ENCODE measurements around the gene NPEPL1. TPM values are rescaled to one million over a fixed set of nuclear protein-coding genes. Genes with fewer than 3 reads are reported as not detected.

The NPEPL1 gene
- polyA plus RNA-seq, 2 of the 4 experiments (the other 2 are of a cell fraction): 8.6 to 34.6 TPM

- DNase-seq (ENCODE audit: low read depth in 1 of 2, low spot score in 1 of 2) (no peak), FAIRE-seq (no peak), ATAC-seq (no peak)
- TF ChIP-seq TP53 (CRISPR knock-in tag; IDR thresholded peaks at IDR 0.05) (no peak), SMC3 (IDR thresholded peaks at IDR 0.05) (no peak), RCOR1 (IDR thresholded peaks at IDR 0.05; ENCODE audit: low read depth, low read length) (no peak), NFE2L2 (conservative IDR thresholded peaks at IDR 0.05; ENCODE audit: low read length) (no peak), ZNF302 (CRISPR knock-in tag; IDR thresholded peaks at IDR 0.05) (no peak), HOXB5 (CRISPR knock-in tag; IDR thresholded peaks at IDR 0.05) (no peak), MAFK (IDR thresholded peaks at IDR 0.05; ENCODE audit: partially characterized antibody) (no peak), ESRRA (IDR thresholded peaks at IDR 0.05; ENCODE audit: borderline replicate concordance, low read length) (no peak), ZC3H11A (IDR thresholded peaks at IDR 0.05) (no peak), EP300 (IDR thresholded peaks at IDR 0.05) (no peak), FOSL2 (IDR thresholded peaks at IDR 0.05) (no peak), FOSL2 (CRISPR knock-in tag; IDR thresholded peaks at IDR 0.05) (no peak), JUNB (IDR thresholded peaks at IDR 0.05) (no peak), JUN (IDR thresholded peaks at IDR 0.05) (no peak)
- no peak overlapping the region for H3K4me3 ChIP-seq
- ChIA-PET POLR2A (interaction anchor here (0.7 kb wide), 1 partner anchor 383 kb away, joined by 3 read pairs; no protein-coding TSS in a partner anchor), CTCF (interaction anchor here (1.0 to 1.6 kb wide), 3 partner anchors 15 to 418 kb away, joined by 3 to 5 read pairs (median 3); no protein-coding TSS in a partner anchor)
- WGBS (ENCODE audit: missing lambda C conversion rate): 88% methylated on average over 6 of the region's 6 CpGs
- H3K4me2 ChIP-seq: no peak overlapping the region
- H3K4me1 ChIP-seq: peaks cover 33% of the 10 kb centered on the region; the same call in 2 of the 3 replicates
- H3K27ac ChIP-seq: no peak overlapping the region
- no peaks in the 10 kb centered on the region for H3K9me3 ChIP-seq
Observed at GRCh38 chr20:58655328-58656107, 37.1 kb upstream of the NPEPL1 start.

GRCh38 chr20:58656831-58657230 is 35.8 kb upstream of the NPEPL1 start:
- FAIRE-seq (no peak), ATAC-seq (no peak), DNase-seq (ENCODE audit: low read depth in 1 of 2, low spot score in 1 of 2) (no peak)
- WGBS (ENCODE audit: missing lambda C conversion rate): 90% methylated on average over 2 of the region's 2 CpGs
- TF ChIP-seq ATOH8 (CRISPR knock-in tag; IDR thresholded peaks at IDR 0.05; ENCODE audit: low read depth): no peak
- TF ChIP-seq POLR2AphosphoS2 (conservative IDR thresholded peaks at IDR 0.05; ENCODE audit: low read length): no peak
- no peak for TF ChIP-seq CEBPB (IDR thresholded peaks at IDR 0.05)
- ChIA-PET CTCF (interaction anchor here (0.6 to 2.2 kb wide), 6 partner anchors 14 to 424 kb away, joined by 3 to 9 read pairs (median 4); no protein-coding TSS in a partner anchor), POLR2A (no interaction called here)
- no peak overlapping the region for H3K4me3 ChIP-seq
- no peak overlapping the region for H3K27ac ChIP-seq
- peaks cover 33% of the 10 kb centered on the region; the same call in 2 of the 3 replicates for H3K4me1 ChIP-seq
- no peak overlapping the region for H3K4me2 ChIP-seq
- H3K9me3 ChIP-seq: no peaks in the 10 kb centered on the region

GRCh38 chr20:58657262-58657661 is 35.3 kb upstream of the NPEPL1 start:
- Histone ChIP-seq H3K27ac (no peak overlapping the region), H3K4me1 (peaks cover 33% of the 10 kb centered on the region; the same call in 2 of the 3 replicates), H3K4me3 (no peak overlapping the region), H3K9me3 (no peaks in the 10 kb centered on the region), H3K4me2 (no peak overlapping the region)
- ChIA-PET CTCF (interaction anchor here (1.3 to 2.3 kb wide), 5 partner anchors 10 to 424 kb away, joined by 3 to 9 read pairs (median 5); no protein-coding TSS in a partner anchor), POLR2A (no interaction called here)
- DNase-seq (ENCODE audit: low read depth in 1 of 2, low spot score in 1 of 2) (no peak), ATAC-seq (no peak), FAIRE-seq (no peak)
- TF ChIP-seq NR3C1 (IDR thresholded peaks at IDR 0.05) (no peak), KDM5A (IDR thresholded peaks at IDR 0.05) (no peak), PHF8 (IDR thresholded peaks at IDR 0.05; ENCODE audit: borderline replicate concordance, low read depth) (no peak), ELK1 (IDR thresholded peaks at IDR 0.05; ENCODE audit: low read depth, low read length) (no peak), NFE2L2 (conservative IDR thresholded peaks at IDR 0.05; ENCODE audit: low read length) (no peak), CHD2 (IDR thresholded peaks at IDR 0.05; ENCODE audit: low read length, partially characterized antibody) (no peak), PBX3 (IDR thresholded peaks at IDR 0.05) (no peak), JUN (IDR thresholded peaks at IDR 0.05) (no peak), ZNF302 (CRISPR knock-in tag; IDR thresholded peaks at IDR 0.05) (no peak), MYC (IDR thresholded peaks at IDR 0.05; ENCODE audit: borderline replicate concordance, low read length) (no peak), HOXB5 (CRISPR knock-in tag; IDR thresholded peaks at IDR 0.05) (no peak)
- 87% methylated on average over 2 of the region's 2 CpGs for whole genome bisulfite sequencing (ENCODE audit: missing lambda C conversion rate)

Measured in A549 (cell line).